Measurements from ENCODE around the gene EDRF1.

EDRF1 gene

DNA sequence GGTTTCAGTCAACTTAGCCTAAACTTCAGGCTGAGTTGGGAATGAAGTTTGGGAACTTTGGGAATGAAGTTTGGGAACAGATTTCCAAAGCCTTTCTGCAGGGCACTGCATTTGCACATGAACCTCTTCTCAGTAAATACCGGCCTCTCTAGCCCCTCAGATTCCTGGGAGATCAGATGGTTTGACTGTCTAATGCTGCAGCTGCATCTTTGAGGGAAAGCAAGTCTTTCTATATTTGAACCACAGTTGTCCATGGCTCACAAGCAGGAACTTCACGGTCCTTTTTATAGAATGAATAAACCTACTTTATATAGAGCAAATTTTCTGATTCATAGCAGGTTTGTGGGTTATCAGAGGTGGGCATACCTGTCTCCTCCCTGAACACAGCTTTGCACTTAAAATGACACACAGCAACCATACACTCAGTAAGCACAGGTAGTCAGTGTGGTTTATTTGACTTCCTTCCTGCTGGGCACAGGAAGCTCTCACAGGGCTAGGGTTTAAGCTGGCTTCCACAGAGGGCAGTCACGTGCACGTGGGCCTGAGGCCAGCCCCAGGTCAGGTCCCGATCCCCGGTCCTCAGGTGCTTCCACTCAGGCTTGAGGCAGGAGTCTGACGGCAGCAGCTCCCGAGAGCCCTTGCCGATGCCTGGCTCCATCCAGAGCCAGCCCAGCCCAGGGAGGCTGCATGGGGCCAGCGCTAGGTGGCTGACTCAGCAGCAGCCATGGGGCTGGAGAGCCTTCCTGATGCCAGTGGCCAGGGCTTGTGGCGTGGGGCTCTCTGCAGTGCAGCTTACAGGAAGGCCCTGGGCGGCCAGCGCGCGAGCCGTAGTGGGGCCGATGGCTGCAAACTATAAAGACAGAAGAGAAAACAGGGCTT is 68.9 kb downstream of the EDRF1 start:
- no peak for DNase-seq

DNA sequence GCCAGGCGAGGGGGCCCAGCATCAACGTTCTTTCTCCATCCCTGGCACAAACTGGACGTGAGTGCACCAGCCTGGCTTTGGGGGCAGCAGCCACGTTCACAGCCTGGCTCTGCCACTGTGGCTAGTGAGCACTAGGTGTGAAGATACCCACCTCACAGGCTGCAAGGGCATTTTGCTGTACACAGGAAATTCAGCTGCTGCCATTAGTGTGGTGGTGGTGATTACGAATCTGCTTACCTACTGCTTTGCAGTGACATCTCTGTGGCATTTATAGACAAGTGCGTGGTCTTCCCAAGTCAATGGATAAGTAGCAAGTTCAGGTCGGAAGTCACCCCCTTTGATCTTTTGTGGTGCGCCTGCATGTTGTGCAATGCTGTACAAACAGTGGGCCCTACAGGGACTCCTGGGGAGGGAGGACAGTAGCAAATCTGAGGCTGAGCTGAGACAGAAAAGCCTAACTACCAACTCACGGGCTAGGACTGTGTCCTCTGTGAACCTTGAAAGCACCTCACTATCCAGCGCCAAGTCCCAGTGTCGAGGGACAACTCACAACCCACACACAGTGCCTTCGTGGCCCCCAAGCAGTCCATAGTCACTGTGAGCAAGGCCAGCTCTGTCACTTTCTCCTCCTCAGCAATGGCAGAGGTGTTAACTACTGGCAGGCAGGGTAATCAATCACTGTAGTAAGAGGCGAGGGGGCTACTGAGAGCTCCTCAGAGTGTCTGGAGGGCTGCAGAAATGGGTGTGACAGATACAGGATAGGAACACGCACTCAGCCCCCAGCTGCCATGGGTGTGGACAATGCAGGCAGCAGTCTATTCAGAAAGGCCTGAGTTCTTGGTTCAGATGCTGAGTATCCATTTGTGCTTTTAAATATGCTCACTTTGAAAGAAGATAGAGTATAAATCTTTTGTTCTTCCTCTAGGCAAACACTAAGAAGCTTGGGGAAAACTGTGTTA is 73.1 kb downstream of the EDRF1 start:
- no peak for DNase-seq

DNA sequence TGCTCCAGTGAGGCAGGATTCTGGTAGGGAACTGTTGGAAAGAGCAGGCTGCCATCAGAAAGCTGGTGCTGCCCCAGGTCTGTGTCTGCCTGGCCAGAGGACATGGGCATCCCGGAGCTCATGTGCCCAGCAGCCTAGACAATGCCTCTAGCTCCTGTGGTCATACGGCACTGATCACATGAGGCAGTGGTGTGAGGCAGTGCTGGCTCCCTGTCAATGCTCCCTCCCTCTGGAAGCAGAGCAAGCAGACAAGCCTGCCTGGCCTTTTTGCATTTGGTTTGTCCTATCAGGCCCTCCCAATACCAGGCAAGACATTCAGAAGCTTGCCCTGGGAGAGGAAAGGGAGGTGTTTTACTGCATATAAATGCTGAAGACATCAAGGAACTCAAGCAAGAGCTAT is 75.6 kb downstream of the EDRF1 start:
- DNase-seq = no peak

DNA sequence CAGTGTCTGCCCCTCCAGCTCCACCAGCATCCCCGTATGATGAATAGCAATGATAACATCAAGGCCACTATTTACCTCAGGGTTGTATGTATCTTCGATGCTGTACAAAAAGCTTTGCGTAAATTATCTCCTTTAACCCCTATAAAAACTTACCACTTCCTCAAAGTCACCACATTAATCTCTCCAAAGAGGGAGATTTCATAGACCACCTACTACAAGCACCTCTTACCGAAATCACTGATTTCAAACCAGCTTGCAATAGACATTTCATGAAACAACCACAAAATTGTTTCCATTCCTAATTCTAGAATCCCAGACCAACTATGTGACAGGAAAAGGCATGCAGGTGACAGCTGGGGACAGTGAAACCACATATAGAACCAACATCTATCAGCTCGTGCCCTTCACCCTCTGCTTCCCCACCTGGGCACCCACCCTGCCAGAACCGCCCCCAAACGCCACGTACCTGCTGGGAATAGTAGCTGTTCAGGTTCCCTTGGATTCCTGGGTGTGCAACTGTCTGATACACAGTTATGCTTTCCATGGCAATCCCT is 76.2 kb downstream of the EDRF1 start:
- no peak for DNase-seq

DNA sequence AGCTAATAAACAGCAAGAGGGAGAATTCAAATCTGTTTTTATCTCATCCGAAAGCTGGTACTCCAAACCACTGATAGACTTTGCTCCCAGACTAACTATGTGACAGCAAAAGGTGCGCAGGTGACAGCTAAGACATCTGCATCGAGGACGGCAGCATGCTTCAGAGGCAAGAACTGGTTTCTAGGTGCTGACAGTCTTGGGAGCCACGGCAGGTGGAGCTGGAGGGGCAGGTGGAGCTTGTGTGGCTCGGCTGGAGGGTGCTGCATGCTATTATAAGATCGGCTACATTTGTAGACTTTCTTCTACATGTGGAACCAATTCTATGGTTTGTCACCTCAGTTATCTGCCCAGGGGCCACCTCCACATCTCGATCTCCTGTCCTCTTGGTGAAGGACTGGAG is 77.9 kb downstream of the EDRF1 start:
- no peak for DNase-seq

DNA sequence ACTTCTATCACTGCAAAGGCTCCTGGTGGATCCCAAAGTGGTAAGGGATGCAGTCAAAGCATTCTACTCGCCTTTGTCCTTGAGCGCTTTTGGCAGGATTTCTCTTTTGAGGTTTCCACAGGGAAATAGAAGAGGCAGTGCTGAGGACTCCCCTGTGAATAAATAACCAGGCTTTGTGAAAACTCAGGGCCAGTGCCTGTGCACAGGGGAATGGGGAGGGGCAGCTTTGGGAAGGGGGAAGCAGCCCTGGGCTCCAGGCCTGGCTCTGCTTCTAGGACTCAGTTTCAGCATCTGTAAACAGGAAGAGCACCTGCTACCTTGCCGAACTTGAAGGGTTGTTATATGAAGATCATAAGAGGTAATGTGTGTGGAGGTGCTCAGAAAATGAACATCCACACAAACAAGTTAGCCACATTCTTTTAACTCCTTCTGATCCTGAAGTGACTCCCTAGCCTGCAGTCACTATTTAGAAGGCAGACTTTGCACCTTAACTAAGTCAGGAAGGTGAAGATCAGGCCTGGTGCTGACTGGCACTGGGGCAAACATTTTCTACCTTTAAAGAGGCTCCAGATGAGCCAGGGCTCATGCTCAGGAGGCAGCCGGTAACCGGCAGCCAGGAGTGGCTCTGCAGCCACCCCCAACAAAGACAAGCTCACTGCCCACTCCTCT is 78.6 kb downstream of the EDRF1 start:
- no peak for DNase-seq

DNA sequence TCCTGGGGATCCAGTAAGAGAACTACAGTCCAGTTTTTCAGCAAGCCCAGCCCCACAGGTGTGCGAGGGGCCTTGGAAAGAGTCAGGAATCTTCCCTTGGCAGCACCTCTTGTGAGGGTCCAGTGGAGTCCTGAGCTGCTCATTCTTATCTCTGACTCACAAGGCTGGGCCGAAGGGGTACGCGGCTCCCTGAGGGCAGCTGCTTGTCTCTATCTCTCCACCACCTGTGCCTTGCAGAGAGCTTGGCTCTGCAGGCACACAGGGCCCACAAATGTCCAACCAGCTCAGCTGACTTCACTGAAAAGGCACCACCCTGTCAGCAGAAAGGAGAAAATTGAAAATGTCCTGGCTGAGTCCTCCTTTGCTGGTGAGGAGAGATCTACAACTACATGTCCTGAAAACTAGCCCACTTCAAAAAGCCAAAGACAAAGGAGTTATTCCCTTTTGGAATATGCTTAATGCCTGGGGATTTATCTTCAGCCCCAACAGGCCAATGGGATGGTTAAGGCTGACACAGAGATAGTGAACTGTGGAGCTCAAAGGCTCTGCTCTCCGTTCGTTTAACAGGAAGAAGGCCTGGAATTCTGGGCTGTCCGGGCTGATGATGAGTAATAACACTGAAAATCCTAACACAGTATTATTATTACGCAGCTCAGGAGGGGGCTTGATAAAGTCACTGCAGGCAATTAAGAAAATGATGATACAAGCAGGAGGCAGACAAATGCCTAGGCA is 80.1 kb downstream of the EDRF1 start:
- DNase-seq = no peak

DNA sequence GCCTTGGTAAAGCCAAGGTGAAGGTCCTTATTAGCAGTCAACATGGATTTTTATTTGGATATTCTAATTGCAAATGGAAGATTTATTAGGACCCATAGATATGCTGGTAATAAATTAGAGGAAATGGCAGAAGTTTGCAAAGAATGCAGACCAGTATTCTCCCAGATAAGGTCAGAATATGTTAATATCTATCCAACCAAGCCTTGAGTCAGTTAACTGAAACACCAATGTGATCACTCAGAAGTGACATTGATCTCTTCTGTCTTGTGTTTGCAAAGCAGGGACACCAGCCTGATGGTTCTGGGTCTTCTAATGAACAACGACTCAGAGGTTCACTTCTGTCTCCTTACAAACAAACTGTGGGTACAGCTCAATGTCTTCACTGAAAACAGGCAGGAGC is 82.1 kb downstream of the EDRF1 start:
- no peak for DNase-seq

DNA sequence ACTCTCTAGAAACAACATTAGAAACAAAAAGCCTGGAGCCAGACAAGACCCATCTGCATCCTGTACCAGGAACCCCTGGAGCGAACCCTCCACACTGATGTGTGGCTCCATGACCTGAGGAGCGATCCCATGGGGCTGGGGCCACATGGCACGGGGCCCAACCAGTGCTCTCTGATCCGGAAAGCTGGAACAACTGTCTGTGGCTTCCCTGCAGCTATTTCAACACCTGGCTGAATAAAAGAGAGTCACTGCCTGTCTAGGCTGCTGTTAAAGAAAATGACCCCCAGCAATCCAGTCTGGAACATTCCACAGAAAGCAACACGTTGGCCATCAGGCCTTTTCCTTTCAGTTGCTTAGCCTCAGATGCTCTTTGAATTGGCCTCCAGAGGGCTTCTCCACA is 82.6 kb downstream of the EDRF1 start:
- DNase-seq = no peak

DNA sequence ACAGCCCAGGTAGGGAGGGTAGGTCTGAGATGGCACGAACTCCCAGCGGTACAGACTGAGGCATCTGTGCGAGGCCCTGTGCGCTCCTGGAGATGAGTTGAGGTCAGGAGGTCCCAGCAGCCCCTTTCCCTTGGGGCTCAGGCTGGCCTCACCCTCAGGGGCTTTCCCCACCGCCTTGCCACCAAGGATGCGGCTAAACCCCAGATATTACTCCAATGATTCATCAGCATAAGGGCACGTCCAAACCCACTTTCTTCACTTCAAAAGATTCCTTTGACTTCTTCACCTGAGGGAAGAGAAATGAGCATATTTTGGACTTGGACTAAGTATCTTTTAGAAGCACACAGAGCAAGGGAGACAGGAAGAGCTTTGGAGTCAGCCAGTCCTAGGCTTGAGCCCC is 83.2 kb downstream of the EDRF1 start:
- DNase-seq = no peak

DNA sequence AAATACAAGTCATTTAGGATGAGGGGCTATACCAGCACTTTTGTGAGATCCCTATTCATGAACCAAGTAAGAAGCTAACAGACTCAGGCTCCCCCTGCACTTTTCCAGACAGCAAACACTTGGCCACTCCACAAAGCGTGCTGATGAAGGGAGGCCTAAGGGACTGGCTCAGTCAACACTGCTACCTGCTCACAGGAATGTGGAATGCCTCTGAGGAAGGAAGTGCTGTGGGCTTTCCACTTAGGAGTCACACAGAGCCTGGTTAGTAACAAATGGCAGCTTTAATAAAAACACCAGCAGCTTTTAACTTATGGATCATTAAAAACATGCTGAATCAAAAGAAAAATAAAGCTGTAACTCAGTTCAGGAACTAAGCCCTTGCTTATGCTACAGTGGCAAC is 88.5 kb downstream of the EDRF1 start:
- DNase-seq = no peak

DNA sequence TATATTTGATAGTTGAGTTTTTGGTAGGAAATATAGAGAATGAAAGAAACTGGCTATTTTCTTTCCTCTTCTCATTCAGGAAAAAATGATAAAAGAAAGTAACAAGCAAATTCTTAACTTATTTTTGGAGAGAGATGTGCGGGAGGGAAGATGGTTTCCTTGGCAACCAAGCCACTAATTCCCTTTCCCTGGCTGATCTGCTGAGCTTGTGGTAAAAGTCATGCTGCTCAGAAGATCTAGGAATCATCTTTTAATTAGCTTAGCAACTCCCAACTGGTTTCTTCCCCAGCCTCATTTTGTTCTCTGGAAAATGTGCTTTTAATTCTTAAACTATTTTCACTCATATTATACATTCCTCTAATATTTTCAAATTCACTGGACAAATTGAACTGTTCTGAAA is 91.7 kb downstream of the EDRF1 start:
- no peak for DNase-seq

DNA sequence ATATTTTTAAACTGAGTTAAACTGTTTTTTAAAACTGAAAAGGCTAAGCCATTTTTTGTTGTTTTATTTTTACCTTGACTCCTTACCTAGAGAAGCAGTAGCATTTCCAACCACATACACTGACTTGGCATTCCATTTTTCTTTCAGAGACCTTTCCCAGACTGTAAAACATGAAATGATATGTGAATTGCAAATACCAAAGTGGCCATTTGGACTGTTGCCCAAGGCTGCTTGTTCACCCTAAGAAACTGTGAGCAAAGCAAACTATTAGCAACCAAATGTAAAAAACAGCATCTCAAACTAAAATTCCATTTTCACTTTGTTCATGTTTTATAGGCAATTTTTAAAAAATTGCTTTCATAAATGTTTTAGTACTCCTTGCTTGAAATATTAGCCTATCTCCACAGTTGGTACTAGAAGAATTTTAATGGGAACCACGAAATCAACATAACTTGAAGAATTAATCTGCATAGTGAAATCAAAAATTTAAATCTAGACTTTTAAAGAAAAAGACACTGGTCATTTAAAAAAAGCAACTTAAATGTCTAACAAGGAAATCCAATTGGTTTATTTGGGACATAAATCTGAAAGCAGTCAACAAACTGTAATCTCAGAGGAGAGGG is 92.7 kb downstream of the EDRF1 start:
- DNase-seq = no peak

All from NCI-H748 treated with DMSO at 0.1 percent for 48 hours (cell line).